ENCODE results near the gene SNAPIN.

- TF ChIP-seq CTCF (IDR thresholded peaks at IDR 0.05): no peak
- TF ChIP-seq POLR2A (IDR thresholded peaks at IDR 0.05): no peak
- no peak for TF ChIP-seq POLR2AphosphoS5 (IDR thresholded peaks at IDR 0.05)
These were observed 28.1 kb upstream of the SNAPIN start for GRCh38 chr1:153630384-153630783.
